CD14-positive monocyte (primary cell): ENCODE measurements around the gene ABHD5. TPM values are rescaled to one million over a fixed set of nuclear protein-coding genes. Genes with fewer than 3 reads are reported as not detected.
"Not testable (repeated sequence)": the region's sequence is repeated elsewhere in the genome, so short reads cannot be mapped to it uniquely, and the experiment has no call there.

Source experiments
- DNase-seq, 3 donors: peaks; one replicate each; pipeline ENCODE4 v3.0.0-alpha.2; 2011 to 2022
- H2AFZ ChIP-seq: 2 replicates; pipeline ENCODE4 v1.6.0; 2012; ENCODE audit warnings: mild to moderate bottlenecking, low read depth, low read length, inconsistent platforms; ENCODE audit not compliant: insufficient read depth, poor library complexity, severe bottlenecking
- H3K27ac ChIP-seq, 2 donors: 1 replicate in 1 of 2; 2 replicates in 1 of 2; pipeline ENCODE4 v1.5.1; 2012 to 2013; ENCODE audit warnings: low read length in 2 of 2, control low read depth in 1 of 2, inconsistent platforms in 1 of 2, low read depth in 1 of 2, mild to moderate bottlenecking in 1 of 2
- H3K27me3 ChIP-seq, 2 donors: one replicate each; pipeline versions ENCODE4 v1.6.0 to v1.6.1; 2011 to 2013; ENCODE audit warnings: low read length in 2 of 2; ENCODE audit not compliant: control insufficient read depth in 2 of 2, insufficient read depth in 2 of 2
- H3K36me3 ChIP-seq, 2 donors: replicated peaks in 1 of 2; 1 replicate in 1 of 2; 2 replicates in 1 of 2; pipeline versions ENCODE4 v1.5.1 to v1.6.1; 2012 to 2013; ENCODE audit warnings: low read length in 2 of 2, control low read depth in 1 of 2, inconsistent platforms in 1 of 2, mild to moderate bottlenecking in 1 of 2; ENCODE audit not compliant: insufficient read depth in 2 of 2, control insufficient read depth in 1 of 2
- H3K4me1 ChIP-seq, 2 donors: 1 replicate in 1 of 2; 2 replicates in 1 of 2; pipeline versions ENCODE4 v1.5.1 to v1.6.1; 2012 to 2013; ENCODE audit warnings: low read length in 2 of 2, control low read depth in 1 of 2, inconsistent platforms in 1 of 2, mild to moderate bottlenecking in 1 of 2, moderate library complexity in 1 of 2; ENCODE audit not compliant: insufficient read depth in 2 of 2, control insufficient read depth in 1 of 2
- H3K4me2 ChIP-seq: replicated peaks from 2 replicates; pipeline ENCODE3; 2012; ENCODE audit warnings: low read length, moderate library complexity, mild to moderate bottlenecking; ENCODE audit not compliant: poor library complexity, severe bottlenecking; ENCODE audit errors: extremely low read depth
- H3K4me3 ChIP-seq, 3 experiments: fragments of 200-600 bp in 1 of 3; sonication (generic) in 1 of 3; replicated peaks in 1 of 3; 1 replicate in 2 of 3; 2 replicates in 1 of 3; pipeline ENCODE4 v1.5.1; 2011 to 2013; ENCODE audit warnings: low read length in 3 of 3, mild to moderate bottlenecking in 3 of 3, control low read depth in 2 of 3, low read depth in 2 of 3, inconsistent platforms in 1 of 3, moderate library complexity in 1 of 3
- H3K79me2 ChIP-seq: 2 replicates; pipeline ENCODE4 v1.6.0; 2012; ENCODE audit warnings: mild to moderate bottlenecking, control low read depth, inconsistent platforms, low read length, moderate library complexity; ENCODE audit not compliant: insufficient read depth
- H3K9ac ChIP-seq: 2 replicates; pipeline ENCODE4 v1.6.0; 2017; ENCODE audit warnings: low read length, mild to moderate bottlenecking; ENCODE audit not compliant: insufficient read depth, poor library complexity, severe bottlenecking
- H3K9me3 ChIP-seq, 2 donors: replicated peaks in 1 of 2; 1 replicate in 1 of 2; 2 replicates in 1 of 2; pipeline versions ENCODE4 v1.5.1 to v1.6.1; 2012 to 2013; ENCODE audit warnings: low read length in 2 of 2, control low read depth in 1 of 2; ENCODE audit not compliant: control insufficient read depth in 1 of 2, insufficient read depth in 1 of 2
- H4K20me1 ChIP-seq: 2 replicates; pipeline ENCODE4 v1.6.0; 2012; ENCODE audit warnings: mild to moderate bottlenecking, low read length, control low read depth, moderate library complexity; ENCODE audit not compliant: insufficient read depth
- H3K27ac Mint-ChIP-seq, 7 donors: one replicate each; pipeline ENCODE4 v1.8.0; 2020; ENCODE audit warnings: mild to moderate bottlenecking in 7 of 7, mixed read lengths in 7 of 7, moderate library complexity in 6 of 7, inconsistent platforms in 2 of 7
- H3K27me3 Mint-ChIP-seq, 3 donors: one replicate each; pipeline ENCODE4 v1.8.0; 2021 to 2022; ENCODE audit warnings: low read depth in 3 of 3, mild to moderate bottlenecking in 3 of 3, mixed read lengths in 3 of 3, moderate library complexity in 3 of 3, inconsistent platforms in 1 of 3
- H3K36me3 Mint-ChIP-seq, 2 donors: one replicate each; pipeline ENCODE4 v1.8.0; 2020; ENCODE audit warnings: mixed read lengths in 2 of 2, inconsistent platforms in 1 of 2, mild to moderate bottlenecking in 1 of 2
- H3K4me1 Mint-ChIP-seq: one replicate; pipeline ENCODE4 v1.8.0; 2020; ENCODE audit warnings: mild to moderate bottlenecking, mixed read lengths
- H3K4me3 Mint-ChIP-seq, 2 donors: one replicate each; pipeline ENCODE4 v1.8.0; 2020; ENCODE audit warnings: mild to moderate bottlenecking in 2 of 2, mixed read lengths in 2 of 2, moderate library complexity in 1 of 2
- H3K9me3 Mint-ChIP-seq, 7 donors: one replicate each; pipeline ENCODE4 v1.8.0; 2020 to 2022; ENCODE audit warnings: mixed read lengths in 7 of 7, mild to moderate bottlenecking in 6 of 7, moderate library complexity in 6 of 7, inconsistent platforms in 2 of 7
- WGBS: methylation state at CpG from one replicate; pipeline ENCODE4 v1.1.5; 2013; ENCODE audit warnings: missing lambda C conversion rate; ENCODE audit not compliant: insufficient coverage; 5-methylcytosine and 5-hydroxymethylcytosine counted together
- intact Hi-C, 2 donors: fragments of 100-400 bp; cut with micrococcal nuclease; formaldehyde crosslinking; loops; one replicate each; pipeline versions ENCODE4 v1.15.0 to v1.15.1; 2023
- polyA plus RNA-seq, 3 donors: library from polyadenylated mRNA; depleted of rRNA in 1 of 3; unstranded in 2 of 3; stranded (reverse) in 1 of 3; fragments of 300-500 nt in 2 of 3; fragments of >200 nt in 1 of 3; fragmentation: Illumina TruSeq in 2 of 3; gene quantifications; 1 replicate in 2 of 3; 2 replicates in 1 of 3; pipeline ENCODE4 v1.2.3, GENCODE V29; 2012 to 2021
- TF ChIP-seq, protein P1 (sequence below): fragments of 200-600 bp; IDR thresholded peaks from one replicate; pipeline ENCODE4 v1.8.0; 2022; ENCODE audit warnings: antibody characterized with exemption, mild to moderate bottlenecking

The ABHD5 gene
- polyA plus RNA-seq, 3 donors, result 32.9 to 40.0 (median 34.5) TPM

DNA sequence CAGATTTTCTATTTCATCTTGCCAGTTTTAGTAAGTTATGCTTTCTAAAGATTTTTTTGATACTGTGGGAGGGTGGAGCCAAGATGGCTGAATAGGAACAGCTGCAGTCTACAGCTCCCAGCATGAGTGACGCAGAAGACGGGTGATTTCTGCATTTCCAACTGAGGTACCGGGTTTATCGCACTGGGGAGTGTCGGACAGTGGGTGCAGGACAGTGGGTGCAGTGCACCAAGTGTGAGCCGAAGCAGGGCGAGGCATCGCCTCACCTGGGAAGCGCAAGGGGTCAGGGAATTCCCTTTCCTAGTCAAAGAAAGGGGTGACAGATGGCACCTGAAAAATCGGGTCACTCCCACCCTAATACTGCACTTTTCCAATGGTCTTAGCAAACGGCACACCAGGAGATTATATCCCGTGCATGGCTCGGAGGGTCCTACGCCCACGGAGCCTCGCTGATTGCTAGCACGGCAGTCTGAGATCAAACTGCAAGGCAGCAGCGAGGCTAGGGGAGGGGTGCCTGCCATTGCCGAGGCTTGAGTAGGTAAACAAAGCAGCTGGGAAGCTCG lies 11.8 kb upstream of the ABHD5 start:
- peaks cover 14 to 21% (median 16%) of the 10 kb centered on the region in 7 donors for H3K9me3 Mint-ChIP-seq
- peaks cover 11 to 14% of the 10 kb centered on the region in 2 donors for H3K4me1 ChIP-seq
- H3K27ac Mint-ChIP-seq, H3K27me3 ChIP-seq, H3K36me3 ChIP-seq, H3K27me3 Mint-ChIP-seq, intact Hi-C loops, H2AFZ ChIP-seq, H3K79me2 ChIP-seq, H4K20me1 ChIP-seq, DNase-seq, H3K4me3 Mint-ChIP-seq, H3K4me2 ChIP-seq, H3K27ac ChIP-seq, H3K4me3 ChIP-seq, H3K9me3 ChIP-seq, H3K9ac ChIP-seq: not testable (repeated sequence)
- peaks cover 2 to 11% of the 10 kb centered on the region in 2 donors for H3K36me3 Mint-ChIP-seq
- 98% methylated on average over 12 of the region's 20 CpGs for WGBS
- peaks cover 11% of the 10 kb centered on the region for H3K4me1 Mint-ChIP-seq

- DNase-seq, H3K27me3 ChIP-seq, H3K4me3 ChIP-seq, H2AFZ ChIP-seq, H4K20me1 ChIP-seq, H3K27me3 Mint-ChIP-seq, H3K4me3 Mint-ChIP-seq, H3K79me2 ChIP-seq, H3K27ac Mint-ChIP-seq, intact Hi-C loops, H3K9ac ChIP-seq, H3K27ac ChIP-seq, H3K9me3 ChIP-seq, H3K36me3 ChIP-seq, H3K4me2 ChIP-seq: not testable (repeated sequence)
- H3K9me3 Mint-ChIP-seq, result peaks cover 14 to 22% (median 18%) of the 10 kb centered on the region in 7 donors
- H3K4me1 ChIP-seq, result peaks cover 11 to 14% of the 10 kb centered on the region in 2 donors
- H3K36me3 Mint-ChIP-seq, result peaks cover 2 to 11% of the 10 kb centered on the region in 2 donors
- peaks cover 11% of the 10 kb centered on the region for H3K4me1 Mint-ChIP-seq
- no CpG with 5 or more reads among the region's 4 CpGs for WGBS
Observed at GRCh38 chr3:43680857-43681256, 9.9 kb upstream of the ABHD5 start.

GRCh38 chr3:43684944-43685343 lies 5.8 kb upstream of the ABHD5 start:
- peaks cover 3 to 12% (median 5%) of the 10 kb centered on the region in 7 donors for H3K9me3 Mint-ChIP-seq
- peaks cover 2 to 3% of the 10 kb centered on the region in 2 donors for H3K4me1 ChIP-seq
- peaks cover 3% of the 10 kb centered on the region for H3K4me1 Mint-ChIP-seq
- intact Hi-C loops, result loop anchor here in 1 of 2 donors (5.0 kb wide), 1 partner anchor 63 kb away; the partner anchor contains the start of gene ANO10
- H2AFZ ChIP-seq, result no peak overlapping the region
- no peak overlapping the region for H3K4me3 Mint-ChIP-seq
- no peaks in the 10 kb centered on the region for H3K36me3 ChIP-seq
- no peak overlapping the region for H3K4me3 ChIP-seq
- H3K27ac Mint-ChIP-seq, result no peak overlapping the region
- H3K27ac ChIP-seq, result no peak overlapping the region
- no peak overlapping the region for H3K9ac ChIP-seq
- H3K27me3 ChIP-seq, result no peaks in the 10 kb centered on the region
- no peak overlapping the region for H3K4me2 ChIP-seq
- H3K9me3 ChIP-seq, result no peaks in the 10 kb centered on the region
- WGBS, result no CpG with 5 or more reads among the region's 3 CpGs
- H3K27me3 Mint-ChIP-seq, result peaks cover 2 to 5% (median 3%) of the 10 kb centered on the region in 3 donors
- TF ChIP-seq, protein P1, sequence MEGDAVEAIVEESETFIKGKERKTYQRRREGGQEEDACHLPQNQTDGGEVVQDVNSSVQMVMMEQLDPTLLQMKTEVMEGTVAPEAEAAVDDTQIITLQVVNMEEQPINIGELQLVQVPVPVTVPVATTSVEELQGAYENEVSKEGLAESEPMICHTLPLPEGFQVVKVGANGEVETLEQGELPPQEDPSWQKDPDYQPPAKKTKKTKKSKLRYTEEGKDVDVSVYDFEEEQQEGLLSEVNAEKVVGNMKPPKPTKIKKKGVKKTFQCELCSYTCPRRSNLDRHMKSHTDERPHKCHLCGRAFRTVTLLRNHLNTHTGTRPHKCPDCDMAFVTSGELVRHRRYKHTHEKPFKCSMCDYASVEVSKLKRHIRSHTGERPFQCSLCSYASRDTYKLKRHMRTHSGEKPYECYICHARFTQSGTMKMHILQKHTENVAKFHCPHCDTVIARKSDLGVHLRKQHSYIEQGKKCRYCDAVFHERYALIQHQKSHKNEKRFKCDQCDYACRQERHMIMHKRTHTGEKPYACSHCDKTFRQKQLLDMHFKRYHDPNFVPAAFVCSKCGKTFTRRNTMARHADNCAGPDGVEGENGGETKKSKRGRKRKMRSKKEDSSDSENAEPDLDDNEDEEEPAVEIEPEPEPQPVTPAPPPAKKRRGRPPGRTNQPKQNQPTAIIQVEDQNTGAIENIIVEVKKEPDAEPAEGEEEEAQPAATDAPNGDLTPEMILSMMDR, result no peak
- no peak for DNase-seq
- no peaks in the 10 kb centered on the region for H4K20me1 ChIP-seq
- H3K79me2 ChIP-seq, result no peaks in the 10 kb centered on the region
- H3K36me3 Mint-ChIP-seq, result peaks cover 4 to 5% of the 10 kb centered on the region in 2 donors
